ENCODE measurements around the gene TRABD.

The TRABD gene

DNA sequence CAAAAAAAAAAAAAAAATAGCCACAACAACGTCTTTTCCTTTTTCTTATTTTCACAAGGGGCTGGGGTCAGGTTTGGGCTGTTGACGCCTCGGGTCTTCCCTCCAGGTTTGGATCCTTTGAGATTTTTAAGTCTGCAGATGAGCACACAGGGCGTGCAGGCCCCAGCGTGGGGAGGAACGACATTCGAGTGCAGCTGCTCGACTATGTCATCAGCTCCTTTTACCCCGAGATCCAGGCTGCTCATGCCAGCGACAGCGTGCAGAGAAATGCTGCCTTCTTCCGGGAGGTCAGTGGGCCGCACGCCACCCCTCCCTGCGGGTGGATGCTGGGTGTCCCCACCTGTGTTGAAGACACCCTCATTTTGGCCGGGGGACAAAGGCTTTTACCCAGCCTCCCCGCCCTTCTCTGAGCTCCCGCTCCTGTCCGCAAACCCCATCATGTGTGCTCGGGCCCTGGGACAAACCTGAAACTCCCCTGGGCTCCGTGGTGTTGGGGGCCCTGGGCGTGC lies 22.8 kb downstream of the TRABD start:
- TF ChIP-seq, protein P1, sequence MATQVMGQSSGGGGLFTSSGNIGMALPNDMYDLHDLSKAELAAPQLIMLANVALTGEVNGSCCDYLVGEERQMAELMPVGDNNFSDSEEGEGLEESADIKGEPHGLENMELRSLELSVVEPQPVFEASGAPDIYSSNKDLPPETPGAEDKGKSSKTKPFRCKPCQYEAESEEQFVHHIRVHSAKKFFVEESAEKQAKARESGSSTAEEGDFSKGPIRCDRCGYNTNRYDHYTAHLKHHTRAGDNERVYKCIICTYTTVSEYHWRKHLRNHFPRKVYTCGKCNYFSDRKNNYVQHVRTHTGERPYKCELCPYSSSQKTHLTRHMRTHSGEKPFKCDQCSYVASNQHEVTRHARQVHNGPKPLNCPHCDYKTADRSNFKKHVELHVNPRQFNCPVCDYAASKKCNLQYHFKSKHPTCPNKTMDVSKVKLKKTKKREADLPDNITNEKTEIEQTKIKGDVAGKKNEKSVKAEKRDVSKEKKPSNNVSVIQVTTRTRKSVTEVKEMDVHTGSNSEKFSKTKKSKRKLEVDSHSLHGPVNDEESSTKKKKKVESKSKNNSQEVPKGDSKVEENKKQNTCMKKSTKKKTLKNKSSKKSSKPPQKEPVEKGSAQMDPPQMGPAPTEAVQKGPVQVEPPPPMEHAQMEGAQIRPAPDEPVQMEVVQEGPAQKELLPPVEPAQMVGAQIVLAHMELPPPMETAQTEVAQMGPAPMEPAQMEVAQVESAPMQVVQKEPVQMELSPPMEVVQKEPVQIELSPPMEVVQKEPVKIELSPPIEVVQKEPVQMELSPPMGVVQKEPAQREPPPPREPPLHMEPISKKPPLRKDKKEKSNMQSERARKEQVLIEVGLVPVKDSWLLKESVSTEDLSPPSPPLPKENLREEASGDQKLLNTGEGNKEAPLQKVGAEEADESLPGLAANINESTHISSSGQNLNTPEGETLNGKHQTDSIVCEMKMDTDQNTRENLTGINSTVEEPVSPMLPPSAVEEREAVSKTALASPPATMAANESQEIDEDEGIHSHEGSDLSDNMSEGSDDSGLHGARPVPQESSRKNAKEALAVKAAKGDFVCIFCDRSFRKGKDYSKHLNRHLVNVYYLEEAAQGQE (IDR thresholded peaks at IDR 0.05; ENCODE audit: insufficient read depth in 1 of 2, low read depth in 2 of 2, low read length in 2 of 2): no peak
- TF ChIP-seq POLR2AphosphoS5 (IDR thresholded peaks at IDR 0.05; ENCODE audit: low read depth, low read length) (no peak), TAF1 (IDR thresholded peaks at IDR 0.05; ENCODE audit: borderline replicate concordance, insufficient read depth, low read length) (no peak), SIN3A (IDR thresholded peaks at IDR 0.05; ENCODE audit: borderline replicate concordance, insufficient read depth, low read length) (no peak), FOXP2 (optimal IDR thresholded peaks at IDR 0.05; ENCODE audit: borderline replicate concordance, extremely low read depth, extremely low read length, insufficient read depth) (no peak)

DNA sequence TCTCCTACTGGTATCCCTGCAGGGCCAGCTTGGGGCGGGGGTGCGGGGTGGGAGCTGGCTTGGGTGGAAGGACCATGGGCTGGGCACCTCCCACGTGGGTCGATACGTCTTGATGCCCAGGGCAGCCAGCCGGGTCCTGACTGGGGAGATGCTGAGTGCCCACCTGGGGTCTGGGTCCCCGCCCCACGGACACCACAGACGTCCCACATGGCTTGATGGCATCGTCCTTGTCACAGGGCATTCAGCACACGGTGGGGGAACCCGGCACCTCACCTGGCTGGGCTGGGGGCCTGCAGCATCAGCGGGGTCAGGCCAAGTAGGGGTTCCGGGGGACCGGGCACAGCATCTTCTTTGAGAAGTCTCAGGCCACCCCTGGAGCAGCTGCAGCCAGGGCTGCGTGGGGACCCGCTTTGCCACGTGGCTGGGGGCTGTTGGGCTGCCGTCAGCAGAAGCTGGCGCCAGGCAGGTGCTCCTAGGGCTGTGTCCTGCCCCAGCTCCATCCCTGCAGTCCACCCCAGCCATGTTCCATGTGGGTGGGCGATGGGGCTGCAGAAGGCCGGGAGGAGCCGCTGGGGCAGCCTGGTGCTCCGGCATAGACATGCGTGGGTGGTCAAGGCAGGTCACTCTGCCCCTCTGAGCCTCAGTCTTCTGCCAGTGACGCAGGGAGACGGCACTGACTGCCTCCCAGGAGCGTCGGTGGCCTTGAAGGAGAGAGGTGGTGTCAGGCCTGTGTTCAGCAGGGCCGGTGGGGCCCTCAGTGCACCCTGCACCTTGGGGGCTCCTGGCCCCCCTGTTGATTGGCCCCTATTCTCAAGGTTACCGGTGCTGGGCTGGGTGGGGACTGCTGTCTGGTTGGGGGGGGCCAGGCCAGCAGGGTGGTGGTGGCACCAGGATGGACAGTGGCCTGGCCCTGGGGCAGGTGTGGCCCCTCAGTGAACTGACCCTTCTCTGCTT lies 23.5 kb downstream of the TRABD start:
- TF ChIP-seq, protein P1 (IDR thresholded peaks at IDR 0.05; ENCODE audit: insufficient read depth in 1 of 2, low read depth in 2 of 2, low read length in 2 of 2): no peak
- no peak for TF ChIP-seq SIN3A (IDR thresholded peaks at IDR 0.05; ENCODE audit: borderline replicate concordance, insufficient read depth, low read length)
- no peak for TF ChIP-seq POLR2AphosphoS5 (IDR thresholded peaks at IDR 0.05; ENCODE audit: low read depth, low read length)
- TF ChIP-seq FOXP2 (optimal IDR thresholded peaks at IDR 0.05; ENCODE audit: borderline replicate concordance, extremely low read depth, extremely low read length, insufficient read depth): no peak
- no peak for TF ChIP-seq TAF1 (IDR thresholded peaks at IDR 0.05; ENCODE audit: borderline replicate concordance, insufficient read depth, low read length)

GRCh38 chr22:50209893-50210292 lies 24.2 kb downstream of the TRABD start:
- TF ChIP-seq SIN3A (IDR thresholded peaks at IDR 0.05; ENCODE audit: borderline replicate concordance, insufficient read depth, low read length) (no peak), POLR2AphosphoS5 (IDR thresholded peaks at IDR 0.05; ENCODE audit: low read depth, low read length) (no peak)

GRCh38 chr22:50210378-50211139 lies 24.8 kb downstream of the TRABD start:
- TF ChIP-seq, protein P1 (IDR thresholded peaks at IDR 0.05; ENCODE audit: insufficient read depth in 1 of 2, low read depth in 2 of 2, low read length in 2 of 2): no peak
- TF ChIP-seq SIN3A (IDR thresholded peaks at IDR 0.05; ENCODE audit: borderline replicate concordance, insufficient read depth, low read length) (no peak), FOXP2 (optimal IDR thresholded peaks at IDR 0.05; ENCODE audit: borderline replicate concordance, extremely low read depth, extremely low read length, insufficient read depth) (no peak), POLR2AphosphoS5 (IDR thresholded peaks at IDR 0.05; ENCODE audit: low read depth, low read length) (no peak), TAF1 (IDR thresholded peaks at IDR 0.05; ENCODE audit: borderline replicate concordance, insufficient read depth, low read length) (no peak)

GRCh38 chr22:50211147-50211546 lies 25.4 kb downstream of the TRABD start:
- no peak for TF ChIP-seq SIN3A (IDR thresholded peaks at IDR 0.05; ENCODE audit: borderline replicate concordance, insufficient read depth, low read length)
